ENCODE results near the gene HSPA1L.
A peak's percentile ranks its signal among the peaks of the same experiment; 100 is the strongest.

Gene HSPA1L

GRCh38 chr6:31776989-31777666, 38.0 kb downstream of the HSPA1L start, which contains the start of gene VWA7:
Gene VWA7 (minus strand): TSS chr6:31777328. CDS start chr6:31776779, 549 bp downstream.
- TF ChIP-seq POLR2AphosphoS5 (IDR thresholded peaks at IDR 0.05; ENCODE audit: low read depth, low read length) (peak; percentile 70), SIN3A (IDR thresholded peaks at IDR 0.05; ENCODE audit: borderline replicate concordance, insufficient read depth, low read length) (peak; percentile 78; the same call in 1 of the 2 replicates), TAF1 (IDR thresholded peaks at IDR 0.05; ENCODE audit: borderline replicate concordance, insufficient read depth, low read length) (peak; percentile 54; the same call in 1 of the 2 replicates), FOXP2 (optimal IDR thresholded peaks at IDR 0.05; ENCODE audit: borderline replicate concordance, extremely low read depth, extremely low read length, insufficient read depth) (no peak)
- TF ChIP-seq, protein P1, sequence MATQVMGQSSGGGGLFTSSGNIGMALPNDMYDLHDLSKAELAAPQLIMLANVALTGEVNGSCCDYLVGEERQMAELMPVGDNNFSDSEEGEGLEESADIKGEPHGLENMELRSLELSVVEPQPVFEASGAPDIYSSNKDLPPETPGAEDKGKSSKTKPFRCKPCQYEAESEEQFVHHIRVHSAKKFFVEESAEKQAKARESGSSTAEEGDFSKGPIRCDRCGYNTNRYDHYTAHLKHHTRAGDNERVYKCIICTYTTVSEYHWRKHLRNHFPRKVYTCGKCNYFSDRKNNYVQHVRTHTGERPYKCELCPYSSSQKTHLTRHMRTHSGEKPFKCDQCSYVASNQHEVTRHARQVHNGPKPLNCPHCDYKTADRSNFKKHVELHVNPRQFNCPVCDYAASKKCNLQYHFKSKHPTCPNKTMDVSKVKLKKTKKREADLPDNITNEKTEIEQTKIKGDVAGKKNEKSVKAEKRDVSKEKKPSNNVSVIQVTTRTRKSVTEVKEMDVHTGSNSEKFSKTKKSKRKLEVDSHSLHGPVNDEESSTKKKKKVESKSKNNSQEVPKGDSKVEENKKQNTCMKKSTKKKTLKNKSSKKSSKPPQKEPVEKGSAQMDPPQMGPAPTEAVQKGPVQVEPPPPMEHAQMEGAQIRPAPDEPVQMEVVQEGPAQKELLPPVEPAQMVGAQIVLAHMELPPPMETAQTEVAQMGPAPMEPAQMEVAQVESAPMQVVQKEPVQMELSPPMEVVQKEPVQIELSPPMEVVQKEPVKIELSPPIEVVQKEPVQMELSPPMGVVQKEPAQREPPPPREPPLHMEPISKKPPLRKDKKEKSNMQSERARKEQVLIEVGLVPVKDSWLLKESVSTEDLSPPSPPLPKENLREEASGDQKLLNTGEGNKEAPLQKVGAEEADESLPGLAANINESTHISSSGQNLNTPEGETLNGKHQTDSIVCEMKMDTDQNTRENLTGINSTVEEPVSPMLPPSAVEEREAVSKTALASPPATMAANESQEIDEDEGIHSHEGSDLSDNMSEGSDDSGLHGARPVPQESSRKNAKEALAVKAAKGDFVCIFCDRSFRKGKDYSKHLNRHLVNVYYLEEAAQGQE (IDR thresholded peaks at IDR 0.05; ENCODE audit: insufficient read depth in 1 of 2, low read depth in 2 of 2, low read length in 2 of 2): peak in 1 of 2 experiments; percentile 13; a peak in 3 of 4 replicates

DNA sequence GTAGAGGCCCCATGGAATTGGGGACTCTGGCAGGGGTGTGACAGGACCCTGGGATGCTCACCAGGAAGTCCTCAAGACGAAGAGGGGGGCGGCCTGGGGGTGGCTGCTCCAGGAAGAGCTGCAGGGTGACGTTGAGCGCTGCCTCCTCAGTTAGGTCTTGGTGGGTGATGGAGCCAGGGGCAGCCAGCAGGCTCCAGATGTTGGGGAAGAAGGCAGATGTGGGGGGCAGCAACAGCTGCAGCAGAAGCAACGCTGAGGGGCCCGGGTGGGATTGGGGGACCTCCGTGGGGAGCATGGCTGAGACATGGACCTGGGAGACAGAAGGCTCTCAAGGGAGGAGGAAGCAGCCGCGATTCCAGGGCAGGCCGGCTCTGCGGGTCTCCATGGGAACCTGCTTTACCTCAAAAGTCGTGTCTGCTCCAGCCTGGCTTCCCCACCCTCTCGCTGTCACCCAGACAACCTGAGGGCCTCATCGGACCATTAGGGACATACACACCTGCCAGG, 38.5 kb downstream of the HSPA1L start:
- TF ChIP-seq SIN3A (IDR thresholded peaks at IDR 0.05; ENCODE audit: borderline replicate concordance, insufficient read depth, low read length) (no peak), FOXP2 (optimal IDR thresholded peaks at IDR 0.05; ENCODE audit: borderline replicate concordance, extremely low read depth, extremely low read length, insufficient read depth) (no peak), TAF1 (IDR thresholded peaks at IDR 0.05; ENCODE audit: borderline replicate concordance, insufficient read depth, low read length) (no peak), POLR2AphosphoS5 (IDR thresholded peaks at IDR 0.05; ENCODE audit: low read depth, low read length) (no peak)
- TF ChIP-seq, protein P1 (IDR thresholded peaks at IDR 0.05; ENCODE audit: insufficient read depth in 1 of 2, low read depth in 2 of 2, low read length in 2 of 2): no peak

GRCh38 chr6:31775633-31776484, 39.2 kb downstream of the HSPA1L start:
- TF ChIP-seq TAF1 (IDR thresholded peaks at IDR 0.05; ENCODE audit: borderline replicate concordance, insufficient read depth, low read length) (no peak), POLR2AphosphoS5 (IDR thresholded peaks at IDR 0.05; ENCODE audit: low read depth, low read length) (no peak), FOXP2 (optimal IDR thresholded peaks at IDR 0.05; ENCODE audit: borderline replicate concordance, extremely low read depth, extremely low read length, insufficient read depth) (no peak), SIN3A (IDR thresholded peaks at IDR 0.05; ENCODE audit: borderline replicate concordance, insufficient read depth, low read length) (no peak)
- TF ChIP-seq, protein P1 (IDR thresholded peaks at IDR 0.05; ENCODE audit: insufficient read depth in 1 of 2, low read depth in 2 of 2, low read length in 2 of 2): no peak

DNA sequence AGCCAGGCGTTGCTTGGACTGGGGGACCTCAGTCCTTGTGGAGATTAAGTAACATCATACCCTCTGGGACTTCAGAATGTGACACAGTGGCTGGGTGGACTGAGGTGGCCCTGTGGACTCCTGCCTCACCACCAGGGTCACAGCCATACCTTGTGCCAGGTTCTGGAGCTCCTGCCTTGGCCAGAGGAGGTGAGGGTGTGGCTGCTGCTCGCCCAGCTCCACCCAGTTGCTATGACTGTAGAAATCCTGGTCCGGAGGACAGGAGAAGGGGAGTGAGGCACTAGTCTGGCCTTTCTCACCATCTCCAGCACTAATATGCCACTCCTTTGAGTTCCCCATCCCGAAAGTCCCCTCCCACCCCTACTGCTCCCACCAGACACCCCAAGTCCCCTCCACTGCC, 39.9 kb downstream of the HSPA1L start:
- TF ChIP-seq POLR2AphosphoS5 (IDR thresholded peaks at IDR 0.05; ENCODE audit: low read depth, low read length) (no peak), TAF1 (IDR thresholded peaks at IDR 0.05; ENCODE audit: borderline replicate concordance, insufficient read depth, low read length) (no peak)
- TF ChIP-seq, protein P1 (IDR thresholded peaks at IDR 0.05; ENCODE audit: insufficient read depth in 1 of 2, low read depth in 2 of 2, low read length in 2 of 2): no peak
